Kidney epithelial cell (primary cell): ENCODE results near the gene IQCE. TPM values are rescaled to one million over a fixed set of nuclear protein-coding genes. Genes with fewer than 3 reads are reported as not detected.

Source experiments
- DNase-seq: peaks from one replicate; pipeline ENCODE4 v3.0.0-alpha.2; 2010; ENCODE audit warnings: low read depth
- H3K27me3 ChIP-seq: 2 replicates; pipeline ENCODE4 v1.6.0; 2011; ENCODE audit warnings: low read length; ENCODE audit not compliant: control insufficient read depth, insufficient read depth
- H3K36me3 ChIP-seq: 2 replicates; pipeline ENCODE4 v1.5.1; 2011; ENCODE audit warnings: low read length; ENCODE audit not compliant: control insufficient read depth, insufficient read depth
- H3K4me3 ChIP-seq: 2 replicates; pipeline ENCODE4 v1.5.1; 2011; ENCODE audit warnings: low read depth, mild to moderate bottlenecking, control low read depth, low read length
- total RNA-seq: library from RNA; depleted of rRNA; stranded (reverse); fragments of >200 nt; gene quantifications from 2 replicates; pipeline ENCODE4 v1.2.3, GENCODE V29; 2015
- TF ChIP-seq, protein P1 (sequence below): IDR thresholded peaks from 2 replicates; pipeline ENCODE4 v1.5.1; 2011; ENCODE audit warnings: mild to moderate bottlenecking, moderate library complexity, low read length, control low read depth, inconsistent platforms; ENCODE audit not compliant: insufficient read depth, poor library complexity, severe bottlenecking

The IQCE gene
- total RNA-seq, 1 donor from 2014 or later = 18.0 TPM

DNA sequence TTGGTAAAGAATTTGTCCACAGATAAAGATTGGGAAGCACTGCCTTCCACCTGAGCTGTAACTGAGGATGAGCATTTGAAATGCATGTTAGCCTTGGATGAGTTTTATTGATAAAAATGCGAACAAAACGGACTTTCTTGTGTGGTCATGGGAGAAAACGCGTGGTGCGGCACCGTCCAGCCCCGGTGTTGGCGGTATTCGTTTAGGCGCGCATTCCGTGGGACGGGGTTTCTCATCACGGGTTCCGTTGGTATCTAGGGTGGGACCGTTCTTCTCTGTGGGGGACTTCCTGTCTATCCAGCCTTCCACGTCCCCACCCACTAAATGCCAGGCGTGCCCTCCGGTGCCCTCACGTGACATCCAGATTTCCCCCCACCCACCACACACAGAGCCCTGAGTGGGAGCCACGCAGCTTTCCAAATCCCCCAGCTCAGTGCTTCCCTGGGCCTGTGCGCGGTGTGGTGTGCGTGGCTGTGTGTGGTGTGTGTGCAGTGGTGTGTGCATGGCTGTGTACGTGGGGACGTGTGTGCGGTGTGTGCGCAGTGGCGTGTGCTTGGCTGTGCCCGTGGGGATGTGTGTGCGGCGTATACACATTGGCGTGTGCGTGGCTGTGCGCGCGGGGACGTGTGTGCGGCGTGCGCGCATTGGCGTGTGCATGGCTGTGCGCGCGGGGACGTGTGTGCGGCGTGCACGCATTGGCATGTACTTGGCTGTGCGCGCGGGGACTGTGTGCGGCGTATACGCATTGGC lies 18.1 kb downstream of the IQCE start:
- TF ChIP-seq, protein P1, sequence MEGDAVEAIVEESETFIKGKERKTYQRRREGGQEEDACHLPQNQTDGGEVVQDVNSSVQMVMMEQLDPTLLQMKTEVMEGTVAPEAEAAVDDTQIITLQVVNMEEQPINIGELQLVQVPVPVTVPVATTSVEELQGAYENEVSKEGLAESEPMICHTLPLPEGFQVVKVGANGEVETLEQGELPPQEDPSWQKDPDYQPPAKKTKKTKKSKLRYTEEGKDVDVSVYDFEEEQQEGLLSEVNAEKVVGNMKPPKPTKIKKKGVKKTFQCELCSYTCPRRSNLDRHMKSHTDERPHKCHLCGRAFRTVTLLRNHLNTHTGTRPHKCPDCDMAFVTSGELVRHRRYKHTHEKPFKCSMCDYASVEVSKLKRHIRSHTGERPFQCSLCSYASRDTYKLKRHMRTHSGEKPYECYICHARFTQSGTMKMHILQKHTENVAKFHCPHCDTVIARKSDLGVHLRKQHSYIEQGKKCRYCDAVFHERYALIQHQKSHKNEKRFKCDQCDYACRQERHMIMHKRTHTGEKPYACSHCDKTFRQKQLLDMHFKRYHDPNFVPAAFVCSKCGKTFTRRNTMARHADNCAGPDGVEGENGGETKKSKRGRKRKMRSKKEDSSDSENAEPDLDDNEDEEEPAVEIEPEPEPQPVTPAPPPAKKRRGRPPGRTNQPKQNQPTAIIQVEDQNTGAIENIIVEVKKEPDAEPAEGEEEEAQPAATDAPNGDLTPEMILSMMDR = no peak
- Histone ChIP-seq H3K36me3 (no peaks in the 10 kb centered on the region), H3K27me3 (no peaks in the 10 kb centered on the region), H3K4me3 (no peak overlapping the region)
- DNase-seq = no peak

DNA sequence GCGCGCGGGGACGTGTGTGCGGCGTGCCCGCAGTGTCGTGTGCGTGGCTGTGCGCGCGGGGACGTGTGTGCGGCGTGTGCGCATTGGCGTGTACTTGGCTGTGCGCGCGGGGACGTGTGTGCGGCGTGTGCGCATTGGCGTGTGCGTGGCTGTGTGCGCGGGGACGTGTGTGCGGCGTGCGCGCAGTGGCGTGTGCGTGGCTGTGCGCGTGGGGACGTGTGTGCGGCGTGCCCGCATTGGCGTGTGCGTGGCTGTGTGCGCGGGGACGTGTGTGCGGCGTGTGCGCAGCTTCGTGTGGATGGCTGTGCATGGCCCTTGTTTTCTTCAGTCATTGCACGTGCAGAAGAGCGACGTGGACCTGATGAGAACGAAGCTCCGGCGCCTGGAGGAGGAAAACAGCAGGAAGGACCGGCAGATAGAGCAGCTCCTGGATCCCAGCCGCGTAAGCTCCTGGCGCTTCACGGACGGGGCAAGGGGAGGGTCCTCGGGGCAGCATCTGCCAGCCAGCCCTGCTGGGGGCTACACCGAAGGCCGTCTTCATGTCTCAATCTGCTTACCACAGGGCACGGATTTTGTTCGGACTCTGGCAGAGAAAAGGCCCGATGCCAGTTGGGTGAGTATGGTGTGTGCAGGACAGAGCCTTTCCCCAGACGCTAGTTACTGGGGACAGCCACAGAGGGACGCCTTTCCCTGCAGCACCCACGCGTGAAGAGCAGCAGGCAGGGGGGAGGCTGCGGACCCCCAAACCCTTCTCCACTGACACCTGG lies 19.3 kb downstream of the IQCE start:
- Histone ChIP-seq H3K36me3 (no peaks in the 10 kb centered on the region), H3K27me3 (no peaks in the 10 kb centered on the region), H3K4me3 (no peak overlapping the region)
- DNase-seq = no peak
- TF ChIP-seq, protein P1 = no peak

- DNase-seq = no peak
- no peak overlapping the region for H3K4me3 ChIP-seq
- TF ChIP-seq, protein P1 = no peak
- H3K27me3 ChIP-seq = no peaks in the 10 kb centered on the region
- no peaks in the 10 kb centered on the region for H3K36me3 ChIP-seq
Observed at GRCh38 chr7:2580636-2581035, 21.9 kb downstream of the IQCE start.

- Histone ChIP-seq H3K36me3 (no peaks in the 10 kb centered on the region), H3K4me3 (no peak overlapping the region), H3K27me3 (no peaks in the 10 kb centered on the region)
- TF ChIP-seq, protein P1 = no peak
- DNase-seq = no peak
Observed at GRCh38 chr7:2582006-2582735, 23.4 kb downstream of the IQCE start.

DNA sequence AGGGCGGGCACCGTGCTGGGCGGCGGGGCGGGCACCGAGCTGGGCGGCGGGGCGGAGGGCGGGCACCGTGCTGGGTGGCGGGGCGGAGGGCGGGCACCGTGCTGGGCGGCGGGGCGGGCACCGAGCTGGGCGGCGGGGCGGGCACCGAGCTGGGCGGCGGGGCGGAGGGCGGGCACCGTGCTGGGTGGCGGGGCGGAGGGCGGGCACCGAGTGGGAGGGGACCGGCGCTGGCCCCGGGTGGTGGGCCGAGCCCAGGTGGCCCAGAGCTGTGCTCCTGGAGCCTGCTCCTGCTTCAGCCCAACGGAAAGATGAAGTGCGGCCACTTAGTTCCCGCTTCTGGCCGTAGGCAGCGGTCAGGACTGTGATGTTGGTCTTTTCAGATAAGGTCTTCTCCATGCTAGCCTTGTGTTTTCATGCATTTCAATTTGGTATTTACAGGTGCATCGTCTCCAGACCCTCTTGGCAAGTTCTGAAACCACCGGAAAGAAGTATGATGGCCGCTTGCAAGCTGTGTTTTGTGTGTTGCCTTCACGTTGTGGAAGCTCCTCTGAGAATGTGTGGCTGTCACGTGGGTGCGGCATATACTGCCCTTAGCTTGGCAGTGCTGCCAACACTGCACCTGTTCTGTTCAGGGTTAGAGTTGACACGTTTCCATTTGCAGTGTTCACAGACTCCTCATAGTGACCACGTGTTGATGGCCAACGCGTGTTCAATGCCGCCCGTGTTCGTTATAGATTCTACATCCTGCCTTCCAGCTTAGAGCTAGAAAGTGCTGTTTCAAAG lies 25.2 kb downstream of the IQCE start:
- Histone ChIP-seq H3K27me3 (no peaks in the 10 kb centered on the region), H3K36me3 (no peaks in the 10 kb centered on the region), H3K4me3 (no peak overlapping the region)
- TF ChIP-seq, protein P1 = no peak
- DNase-seq = no peak
